Neuronal stem cell (in vitro differentiated cells): Measurements from ENCODE around the gene MAPKAP1.

ENCODE experiments used
- DNase-seq: peaks from one replicate; pipeline ENCODE4 v3.0.0-alpha.2; 2013; ENCODE audit warnings: low spot score
- H2AFZ ChIP-seq: one replicate; pipeline ENCODE4 v1.6.1; 2013; ENCODE audit warnings: mild to moderate bottlenecking, low read length, inconsistent platforms
- H2AK5ac ChIP-seq: 2 replicates; pipeline ENCODE4 v1.6.1; 2013; ENCODE audit warnings: low read depth, mild to moderate bottlenecking, inconsistent platforms, low read length, moderate library complexity, mixed read lengths
- H2BK120ac ChIP-seq: 2 replicates; pipeline ENCODE4 v1.6.1; 2013; ENCODE audit warnings: low read depth, mild to moderate bottlenecking, inconsistent platforms, low read length, moderate library complexity, mixed read lengths
- H2BK12ac ChIP-seq: one replicate; pipeline ENCODE4 v1.6.1; 2013; ENCODE audit warnings: low read length, inconsistent platforms
- H2BK15ac ChIP-seq: 2 replicates; pipeline ENCODE4 v1.6.1; 2013; ENCODE audit warnings: mild to moderate bottlenecking, low read length, inconsistent platforms, mixed read lengths
- H2BK5ac ChIP-seq: one replicate; pipeline ENCODE4 v1.6.1; 2013; ENCODE audit warnings: inconsistent platforms, mild to moderate bottlenecking, low read length, moderate library complexity
- H3K14ac ChIP-seq: one replicate; pipeline ENCODE4 v1.6.1; 2013; ENCODE audit warnings: low read length, inconsistent platforms
- H3K18ac ChIP-seq: 2 replicates; pipeline ENCODE4 v1.6.1; 2013; ENCODE audit warnings: low read length, inconsistent platforms
- H3K23ac ChIP-seq: 2 replicates; pipeline ENCODE4 v1.6.1; 2013; ENCODE audit warnings: low read depth, mild to moderate bottlenecking, mixed read lengths, low read length, inconsistent platforms; ENCODE audit not compliant: poor library complexity
- H3K27ac ChIP-seq: replicated peaks from 3 replicates; pipeline ENCODE4 v1.5.1; 2013; ENCODE audit warnings: low read length, inconsistent platforms
- H3K27me3 ChIP-seq, 3 experiments: 2 replicates each; pipeline ENCODE4 v1.6.1; 2013; ENCODE audit warnings: low read length in 3 of 3, mild to moderate bottlenecking in 2 of 3, inconsistent platforms in 1 of 3, low read depth in 1 of 3, mixed read lengths in 1 of 3, moderate library complexity in 1 of 3; ENCODE audit not compliant: control insufficient read depth in 3 of 3, insufficient read depth in 3 of 3
- H3K36me3 ChIP-seq, 2 donors: replicated peaks in 1 of 2; 2 replicates each; pipeline ENCODE4 v1.6.1; 2013; ENCODE audit warnings: low read length in 2 of 2; ENCODE audit not compliant: control insufficient read depth in 2 of 2, insufficient read depth in 2 of 2
- H3K4ac ChIP-seq: 2 replicates; pipeline ENCODE4 v1.6.1; 2013; ENCODE audit warnings: inconsistent platforms, mild to moderate bottlenecking, low read length, moderate library complexity
- H3K4me1 ChIP-seq, 2 donors: 1 replicate in 1 of 2; 2 replicates in 1 of 2; pipeline ENCODE4 v1.6.1; 2013; ENCODE audit warnings: low read length in 2 of 2, low read depth in 1 of 2; ENCODE audit not compliant: control insufficient read depth in 2 of 2, insufficient read depth in 1 of 2
- H3K4me2 ChIP-seq: one replicate; pipeline ENCODE4 v1.6.1; 2013; ENCODE audit warnings: mild to moderate bottlenecking, low read length, inconsistent platforms; ENCODE audit not compliant: insufficient read depth, poor library complexity, severe bottlenecking
- H3K4me3 ChIP-seq, 2 donors: 2 replicates each; pipeline ENCODE4 v1.5.1; 2013; ENCODE audit warnings: low read length in 2 of 2, mild to moderate bottlenecking in 2 of 2, inconsistent platforms in 1 of 2, moderate library complexity in 1 of 2
- H3K79me1 ChIP-seq: one replicate; pipeline ENCODE4 v1.6.1; 2013; ENCODE audit warnings: low read depth, mild to moderate bottlenecking, inconsistent platforms, low read length, moderate library complexity
- H3K9ac ChIP-seq: one replicate; pipeline ENCODE4 v1.6.1; 2013; ENCODE audit warnings: mild to moderate bottlenecking, low read depth, low read length, inconsistent platforms; ENCODE audit not compliant: poor library complexity
- H3K9me3 ChIP-seq, 2 donors: replicated peaks in 1 of 2; 2 replicates each; pipeline versions ENCODE3 to v1.6.1; 2013; ENCODE audit warnings: low read length in 2 of 2, mild to moderate bottlenecking in 2 of 2, inconsistent platforms in 1 of 2, low read depth in 1 of 2, mixed read lengths in 1 of 2, moderate library complexity in 1 of 2; ENCODE audit not compliant: control insufficient read depth in 2 of 2, insufficient read depth in 1 of 2
- H4K8ac ChIP-seq: one replicate; pipeline ENCODE4 v1.6.1; 2013; ENCODE audit warnings: low read depth, mild to moderate bottlenecking, inconsistent platforms, low read length, moderate library complexity
- H4K91ac ChIP-seq: one replicate; pipeline ENCODE4 v1.6.1; 2013; ENCODE audit warnings: low read length, low read depth, mild to moderate bottlenecking, inconsistent platforms; ENCODE audit not compliant: poor library complexity
- WGBS, 2 donors: extraction: QIAGEN DNeasy Blood & Tissue Kit; methylation state at CpG; one replicate each; pipeline ENCODE4 v1.1.7; 2013; ENCODE audit warnings: missing lambda C conversion rate in 2 of 2, mixed read lengths in 1 of 2; ENCODE audit not compliant: insufficient read length in 2 of 2, insufficient replicate concordance in 1 of 2; ENCODE audit errors: extremely low coverage in 2 of 2; 5-methylcytosine and 5-hydroxymethylcytosine counted together

MAPKAP1 gene

GRCh38 chr9:125703662-125704061, 3.3 kb downstream of the MAPKAP1 start:
- WGBS, 2 donors, result no CpG with 5 or more reads among the region's 4 CpGs
- Histone ChIP-seq H2AK5ac (no peak overlapping the region), H3K4me2 (no peak overlapping the region), H3K9me3 (no peaks in the 10 kb centered on the region), H3K4me3 (no peak overlapping the region), H2AFZ (no peak overlapping the region), H3K23ac (no peak overlapping the region), H3K14ac (no peak overlapping the region), H3K27me3 (no peaks in the 10 kb centered on the region), H3K27ac (no peak overlapping the region), H3K18ac (no peak overlapping the region), H4K8ac (no peak overlapping the region), H3K9ac (no peak overlapping the region), H4K91ac (no peak overlapping the region), H2BK5ac (no peak overlapping the region), H3K4ac (no peak overlapping the region), H3K79me1 (peaks cover 2% of the 10 kb centered on the region), H3K36me3 (no peaks in the 10 kb centered on the region), H2BK120ac (no peak overlapping the region), H2BK12ac (no peak overlapping the region), H3K4me1 (peaks cover 6% of the 10 kb centered on the region in 2 donors), H2BK15ac (no peak overlapping the region)
- no peak for DNase-seq

GRCh38 chr9:125701351-125701750, 5.7 kb downstream of the MAPKAP1 start:
- no peak for DNase-seq

GRCh38 chr9:125700791-125701190, 6.2 kb downstream of the MAPKAP1 start:
- WGBS, 2 donors, result no CpG with 5 or more reads among the region's 2 CpGs
- H3K4me3 ChIP-seq, result no peak overlapping the region
- DNase-seq, result no peak

More at GRCh38 chr9:125701351-125701750, 5.7 kb downstream of the MAPKAP1 start:
- Histone ChIP-seq H2BK5ac (no peak overlapping the region), H3K4me1 (peaks cover 2 to 6% of the 10 kb centered on the region in 2 donors), H2BK15ac (no peak overlapping the region), H3K4me2 (no peak overlapping the region), H3K79me1 (no peaks in the 10 kb centered on the region), H3K4ac (no peak overlapping the region), H3K27me3 (no peaks in the 10 kb centered on the region), H2AK5ac (no peak overlapping the region), H3K4me3 (no peak overlapping the region), H3K18ac (no peak overlapping the region), H2BK12ac (no peak overlapping the region), H3K9ac (no peak overlapping the region), H4K8ac (no peak overlapping the region), H3K27ac (no peak overlapping the region), H3K9me3 (no peaks in the 10 kb centered on the region), H3K36me3 (no peaks in the 10 kb centered on the region), H3K14ac (no peak overlapping the region), H2AFZ (no peak overlapping the region), H2BK120ac (no peak overlapping the region), H4K91ac (no peak overlapping the region), H3K23ac (no peak overlapping the region)
- no CpG with 5 or more reads among the region's 6 CpGs for WGBS, 2 donors

GRCh38 chr9:125699870-125700269, 7.1 kb downstream of the MAPKAP1 start:
- Histone ChIP-seq H2BK5ac (no peak overlapping the region), H3K27ac (no peak overlapping the region), H3K4me3 (no peak overlapping the region), H2BK15ac (no peak overlapping the region), H2AFZ (no peak overlapping the region), H3K9me3 (no peaks in the 10 kb centered on the region), H3K9ac (no peak overlapping the region), H2BK12ac (no peak overlapping the region), H3K23ac (no peak overlapping the region), H3K36me3 (peaks cover 0 to 3% of the 10 kb centered on the region in 2 donors), H2BK120ac (no peak overlapping the region), H3K14ac (no peak overlapping the region), H3K4me1 (peaks cover 2 to 7% of the 10 kb centered on the region in 2 donors), H2AK5ac (no peak overlapping the region), H3K18ac (no peak overlapping the region), H4K8ac (no peak overlapping the region), H3K27me3 (no peaks in the 10 kb centered on the region), H3K4me2 (no peak overlapping the region), H3K4ac (no peak overlapping the region), H3K79me1 (no peaks in the 10 kb centered on the region), H4K91ac (no peak overlapping the region)
- no CpG with 5 or more reads among the region's 3 CpGs for WGBS, 2 donors
- no peak for DNase-seq

More at GRCh38 chr9:125700791-125701190, 6.2 kb downstream of the MAPKAP1 start:
- Histone ChIP-seq H3K4me2 (no peak overlapping the region), H2BK12ac (no peak overlapping the region), H3K18ac (no peak overlapping the region), H4K8ac (no peak overlapping the region), H3K27ac (no peak overlapping the region), H2BK15ac (no peak overlapping the region), H3K79me1 (no peaks in the 10 kb centered on the region), H3K9ac (no peak overlapping the region), H2AFZ (no peak overlapping the region), H3K4ac (no peak overlapping the region), H3K14ac (no peak overlapping the region), H3K9me3 (no peaks in the 10 kb centered on the region), H4K91ac (no peak overlapping the region), H2BK120ac (no peak overlapping the region), H3K36me3 (peaks cover 0 to 3% of the 10 kb centered on the region in 2 donors), H2BK5ac (no peak overlapping the region), H3K23ac (no peak overlapping the region), H3K4me1 (peaks cover 0 to 6% of the 10 kb centered on the region in 2 donors), H2AK5ac (no peak overlapping the region), H3K27me3 (no peaks in the 10 kb centered on the region)
